ENCODE data around the gene SLC10A1.

DNA sequence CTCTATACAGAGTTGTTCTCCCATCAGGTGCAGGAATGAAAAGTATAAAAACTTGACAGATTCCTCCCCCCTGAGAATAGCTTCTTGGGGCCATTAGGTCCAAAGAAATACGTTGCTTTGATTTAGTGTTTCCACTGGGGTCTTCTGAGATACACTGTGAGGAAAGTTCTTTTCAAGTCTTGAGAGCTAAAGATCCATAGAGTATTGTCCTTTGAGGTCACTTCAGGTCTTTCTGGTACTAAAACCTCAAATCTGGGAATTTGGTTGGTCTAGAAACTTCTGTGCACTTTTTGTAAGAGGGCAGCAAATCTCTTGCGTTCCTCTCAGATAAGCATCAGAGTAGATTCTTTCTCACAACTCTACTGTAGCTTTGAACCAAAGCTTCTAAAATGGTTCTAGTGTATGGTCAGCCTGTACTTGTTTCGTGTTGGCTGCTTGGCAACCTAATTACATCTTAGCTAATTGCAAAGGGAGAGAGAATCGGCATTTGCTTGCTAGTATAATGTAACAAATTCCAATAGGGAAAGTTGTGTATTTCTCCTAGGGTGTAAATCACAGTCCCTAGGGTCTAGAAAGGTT is 20.1 kb downstream of the SLC10A1 start:
- TF ChIP-seq, protein P1, sequence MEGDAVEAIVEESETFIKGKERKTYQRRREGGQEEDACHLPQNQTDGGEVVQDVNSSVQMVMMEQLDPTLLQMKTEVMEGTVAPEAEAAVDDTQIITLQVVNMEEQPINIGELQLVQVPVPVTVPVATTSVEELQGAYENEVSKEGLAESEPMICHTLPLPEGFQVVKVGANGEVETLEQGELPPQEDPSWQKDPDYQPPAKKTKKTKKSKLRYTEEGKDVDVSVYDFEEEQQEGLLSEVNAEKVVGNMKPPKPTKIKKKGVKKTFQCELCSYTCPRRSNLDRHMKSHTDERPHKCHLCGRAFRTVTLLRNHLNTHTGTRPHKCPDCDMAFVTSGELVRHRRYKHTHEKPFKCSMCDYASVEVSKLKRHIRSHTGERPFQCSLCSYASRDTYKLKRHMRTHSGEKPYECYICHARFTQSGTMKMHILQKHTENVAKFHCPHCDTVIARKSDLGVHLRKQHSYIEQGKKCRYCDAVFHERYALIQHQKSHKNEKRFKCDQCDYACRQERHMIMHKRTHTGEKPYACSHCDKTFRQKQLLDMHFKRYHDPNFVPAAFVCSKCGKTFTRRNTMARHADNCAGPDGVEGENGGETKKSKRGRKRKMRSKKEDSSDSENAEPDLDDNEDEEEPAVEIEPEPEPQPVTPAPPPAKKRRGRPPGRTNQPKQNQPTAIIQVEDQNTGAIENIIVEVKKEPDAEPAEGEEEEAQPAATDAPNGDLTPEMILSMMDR (conservative IDR thresholded peaks at IDR 0.05; ENCODE audit: low read depth, low read length), result no peak
- no peak for TF ChIP-seq EZH2 (IDR thresholded peaks at IDR 0.05; ENCODE audit: low read length, unreplicated experiment)
- TF ChIP-seq EZH2phosphoT487 (IDR thresholded peaks at IDR 0.05; ENCODE audit: borderline replicate concordance, low read length), result no peak
